GM12873 (cell line): Measurements from ENCODE around the gene RYR1.

Experiments used
- CTCF ChIP-seq: IDR thresholded peaks from 2 replicates; pipeline ENCODE4 v1.5.1; 2012; ENCODE audit warnings: low read depth, mild to moderate bottlenecking, moderate library complexity, low read length, control low read depth; ENCODE audit not compliant: insufficient read depth; ENCODE audit errors: missing control alignments

RYR1 gene

GRCh38 chr19:38519168-38519567 lies 85.7 kb downstream of the RYR1 start:
- no peak for TF ChIP-seq CTCF

- TF ChIP-seq CTCF, result no peak
These were observed 86.5 kb downstream of the RYR1 start for GRCh38 chr19:38519988-38520387.

- no peak for TF ChIP-seq CTCF
These were observed 89.4 kb downstream of the RYR1 start for GRCh38 chr19:38522915-38523314.

GRCh38 chr19:38523319-38523718 lies 89.8 kb downstream of the RYR1 start:
- TF ChIP-seq CTCF, result no peak

GRCh38 chr19:38524369-38524768 lies 90.9 kb downstream of the RYR1 start:
- no peak for TF ChIP-seq CTCF

GRCh38 chr19:38524994-38525634 lies 91.6 kb downstream of the RYR1 start:
- no peak for TF ChIP-seq CTCF

- TF ChIP-seq CTCF, result no peak
These were observed 92.9 kb downstream of the RYR1 start for GRCh38 chr19:38526430-38526829.
